ENCODE results near the gene LEF1. TPM values are rescaled to one million over a fixed set of nuclear protein-coding genes. Genes with fewer than 3 reads are reported as not detected.

The LEF1 gene
- polyA plus RNA-seq, 1 donor (not counting 4 experiments of a cell fraction or from before 2014, with no cell fraction given) = 1.5 TPM

DNA sequence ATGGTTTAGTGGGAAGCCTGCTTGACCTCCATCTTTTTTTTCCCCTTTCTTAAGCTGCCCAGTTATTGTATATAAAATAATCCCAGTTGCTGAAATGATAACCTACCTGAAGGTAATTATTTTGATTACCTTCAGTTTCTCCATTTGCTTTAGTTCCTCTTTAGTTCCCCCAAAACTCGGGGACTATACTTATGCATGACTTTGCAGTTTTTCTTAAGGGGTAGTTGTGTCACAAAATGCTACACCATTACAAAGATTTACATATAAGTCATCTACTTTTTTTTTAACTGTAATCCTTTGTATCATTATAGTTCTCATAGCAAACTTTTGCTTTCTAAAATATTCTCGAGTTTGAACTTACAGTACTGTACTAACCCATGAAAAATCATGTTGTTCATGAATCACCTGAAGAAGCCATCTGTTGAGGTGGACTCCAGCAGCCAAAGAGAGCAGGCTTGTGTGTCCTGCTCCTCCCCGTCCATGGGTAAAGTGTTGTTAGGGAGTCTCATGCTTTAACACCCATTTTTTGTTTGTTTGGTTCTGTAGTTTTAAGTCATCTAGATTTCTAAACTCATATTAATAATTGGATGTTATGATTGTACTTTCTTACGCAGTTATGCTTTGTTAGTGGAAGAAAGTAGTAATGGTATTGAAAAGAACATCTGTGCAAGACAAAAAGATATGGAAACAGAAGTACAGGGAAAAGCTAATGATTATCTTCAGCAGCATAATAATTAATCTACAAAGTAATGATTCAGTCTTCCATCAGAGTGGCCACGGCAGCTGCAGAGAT lies 144.5 kb downstream of the LEF1 start:
- no peaks in the 10 kb centered on the region for H3K4me1 ChIP-seq (ENCODE audit: control insufficient read depth, extremely low read depth, insufficient read depth, low read length)
- dilution Hi-C loops (cut with MboI; ENCODE audit: extremely low pct_ligation_motif_present, low sequenced_read_pairs) = no loop called here
- no peaks in the 10 kb centered on the region for H3K9me3 ChIP-seq (ENCODE audit: control insufficient read depth, low read depth, low read length)
- H3K4me2 ChIP-seq (ENCODE audit: control insufficient read depth, extremely low read depth, insufficient read depth, low read depth, low read length) = no peak overlapping the region
- no peaks in the 10 kb centered on the region for H4K20me1 ChIP-seq (ENCODE audit: control insufficient read depth, extremely low read depth, insufficient read depth, low read length)
- H3K79me2 ChIP-seq (ENCODE audit: control insufficient read depth, insufficient read depth, low read length) = no peaks in the 10 kb centered on the region
- FAIRE-seq (no peak), DNase-seq (ENCODE audit: low read depth, low spot score) (no peak)
- no peak overlapping the region for H3K9ac ChIP-seq (ENCODE audit: control insufficient read depth, extremely low read depth, insufficient read depth, low read length)
- no peaks in the 10 kb centered on the region for H3K27me3 ChIP-seq (ENCODE audit: control insufficient read depth, extremely low read depth, insufficient read depth, low read length)
- no peaks in the 10 kb centered on the region for H3K9me1 ChIP-seq (ENCODE audit: control insufficient read depth, extremely low read depth, insufficient read depth, low read length)
- peaks cover 5% of the 10 kb centered on the region in 2 experiments for H3K36me3 ChIP-seq (ENCODE audit: control insufficient read depth in 2 of 2, extremely low read depth in 1 of 2, insufficient read depth in 2 of 2, low read length in 2 of 2)
- H2AFZ ChIP-seq (ENCODE audit: control insufficient read depth, low read length) = no peak overlapping the region
- TF ChIP-seq, protein P1, sequence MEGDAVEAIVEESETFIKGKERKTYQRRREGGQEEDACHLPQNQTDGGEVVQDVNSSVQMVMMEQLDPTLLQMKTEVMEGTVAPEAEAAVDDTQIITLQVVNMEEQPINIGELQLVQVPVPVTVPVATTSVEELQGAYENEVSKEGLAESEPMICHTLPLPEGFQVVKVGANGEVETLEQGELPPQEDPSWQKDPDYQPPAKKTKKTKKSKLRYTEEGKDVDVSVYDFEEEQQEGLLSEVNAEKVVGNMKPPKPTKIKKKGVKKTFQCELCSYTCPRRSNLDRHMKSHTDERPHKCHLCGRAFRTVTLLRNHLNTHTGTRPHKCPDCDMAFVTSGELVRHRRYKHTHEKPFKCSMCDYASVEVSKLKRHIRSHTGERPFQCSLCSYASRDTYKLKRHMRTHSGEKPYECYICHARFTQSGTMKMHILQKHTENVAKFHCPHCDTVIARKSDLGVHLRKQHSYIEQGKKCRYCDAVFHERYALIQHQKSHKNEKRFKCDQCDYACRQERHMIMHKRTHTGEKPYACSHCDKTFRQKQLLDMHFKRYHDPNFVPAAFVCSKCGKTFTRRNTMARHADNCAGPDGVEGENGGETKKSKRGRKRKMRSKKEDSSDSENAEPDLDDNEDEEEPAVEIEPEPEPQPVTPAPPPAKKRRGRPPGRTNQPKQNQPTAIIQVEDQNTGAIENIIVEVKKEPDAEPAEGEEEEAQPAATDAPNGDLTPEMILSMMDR (optimal IDR thresholded peaks at IDR 0.05 in 1 of 3, IDR thresholded peaks at IDR 0.05 in 1 of 3, conservative IDR thresholded peaks at IDR 0.05 in 1 of 3; ENCODE audit: extremely low read depth in 1 of 3, insufficient read depth in 2 of 3, low read length in 3 of 3) = no peak
- no peak overlapping the region for H3K4me3 ChIP-seq (ENCODE audit: control insufficient read depth in 2 of 3, extremely low read depth in 1 of 3, insufficient read depth in 2 of 3, low read depth in 1 of 3, low read length in 3 of 3)
- H3K27ac ChIP-seq (ENCODE audit: control insufficient read depth, insufficient read depth, low read length) = no peak overlapping the region

DNA sequence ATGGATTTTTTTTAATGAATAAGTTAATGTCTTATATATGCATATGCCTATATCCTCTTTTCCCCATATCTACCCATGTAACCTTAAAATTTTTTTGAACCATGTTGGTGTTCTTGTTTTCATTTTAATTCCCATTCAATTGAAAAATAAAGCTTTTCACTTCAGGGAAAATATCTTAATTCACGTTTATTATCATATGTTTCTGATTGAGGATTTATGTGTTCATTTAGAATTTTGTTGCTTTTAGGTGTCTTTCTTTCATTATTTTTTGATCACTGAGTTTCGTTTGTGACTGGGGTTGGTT lies 149.9 kb downstream of the LEF1 start:
- Histone ChIP-seq H3K9me1 (ENCODE audit: control insufficient read depth, extremely low read depth, insufficient read depth, low read length) (no peaks in the 10 kb centered on the region), H3K9me3 (ENCODE audit: control insufficient read depth, low read depth, low read length) (no peaks in the 10 kb centered on the region), H3K36me3 (ENCODE audit: control insufficient read depth in 2 of 2, extremely low read depth in 1 of 2, insufficient read depth in 2 of 2, low read length in 2 of 2) (peaks cover 8 to 11% of the 10 kb centered on the region in 2 experiments), H3K4me3 (ENCODE audit: control insufficient read depth in 2 of 3, extremely low read depth in 1 of 3, insufficient read depth in 2 of 3, low read depth in 1 of 3, low read length in 3 of 3) (no peak overlapping the region), H3K79me2 (ENCODE audit: control insufficient read depth, insufficient read depth, low read length) (no peaks in the 10 kb centered on the region), H3K27ac (ENCODE audit: control insufficient read depth, insufficient read depth, low read length) (no peak overlapping the region), H3K27me3 (ENCODE audit: control insufficient read depth, extremely low read depth, insufficient read depth, low read length) (no peaks in the 10 kb centered on the region), H3K4me2 (ENCODE audit: control insufficient read depth, extremely low read depth, insufficient read depth, low read depth, low read length) (no peak overlapping the region), H4K20me1 (ENCODE audit: control insufficient read depth, extremely low read depth, insufficient read depth, low read length) (no peaks in the 10 kb centered on the region), H2AFZ (ENCODE audit: control insufficient read depth, low read length) (no peak overlapping the region), H3K9ac (ENCODE audit: control insufficient read depth, extremely low read depth, insufficient read depth, low read length) (no peak overlapping the region), H3K4me1 (ENCODE audit: control insufficient read depth, extremely low read depth, insufficient read depth, low read length) (no peaks in the 10 kb centered on the region)
- FAIRE-seq = no peak
- no peak for TF ChIP-seq EZH2 (IDR thresholded peaks at IDR 0.05; ENCODE audit: low read length)
- TF ChIP-seq, protein P1 (optimal IDR thresholded peaks at IDR 0.05 in 1 of 3, IDR thresholded peaks at IDR 0.05 in 1 of 3, conservative IDR thresholded peaks at IDR 0.05 in 1 of 3; ENCODE audit: extremely low read depth in 1 of 3, insufficient read depth in 2 of 3, low read length in 3 of 3) = no peak
- dilution Hi-C loops (cut with MboI; ENCODE audit: extremely low pct_ligation_motif_present, low sequenced_read_pairs) = no loop called here
- no peak for DNase-seq (ENCODE audit: low read depth, low spot score)
